Stomach (tissue), 9 donors: ENCODE data around the gene TMEM176B. TPM values are rescaled to one million over a fixed set of nuclear protein-coding genes. Genes with fewer than 3 reads are reported as not detected.
A peak's percentile ranks its signal among the peaks of the same experiment; 100 is the strongest.

Experiments used
- DNase-seq, 2 donors: peaks; one replicate each; pipeline versions ENCODE4 v3.0.0 to v3.0.0-alpha.2; 2013 to 2019
- H3K27ac ChIP-seq, 5 donors: fragments of 200-600 bp in 4 of 5; sonication (generic) in 4 of 5; one replicate each; pipeline ENCODE4 v1.5.1; 2013 to 2019; ENCODE audit warnings: mild to moderate bottlenecking in 1 of 5, moderate library complexity in 1 of 5
- H3K27me3 ChIP-seq, 3 donors: fragments of 200-600 bp; sonication (generic); one replicate each; pipeline ENCODE4 v1.5.1; 2017 to 2019; ENCODE audit warnings: mixed run types in 1 of 3
- H3K36me3 ChIP-seq, 4 donors: fragments of 200-600 bp; sonication (generic); 1 replicate in 3 of 4; 2 replicates in 1 of 4; pipeline ENCODE4 v1.5.1; 2016 to 2019
- H3K4me1 ChIP-seq, 4 donors: fragments of 200-600 bp; sonication (generic); one replicate each; pipeline ENCODE4 v1.5.1; 2016 to 2019
- H3K4me3 ChIP-seq, 4 donors: fragments of 200-600 bp; sonication (generic) in 3 of 4; one replicate each; pipeline ENCODE4 v1.5.1; 2016 to 2019; ENCODE audit warnings: mild to moderate bottlenecking in 1 of 4
- H3K9me3 ChIP-seq, 4 donors: fragments of 200-600 bp; sonication (generic); one replicate each; pipeline ENCODE4 v1.5.1; 2016 to 2019
- CTCF ChIP-seq, 7 experiments: fragments of 450-650 bp in 4 of 7; fragments of 200-600 bp in 3 of 7; sonication (generic) in 3 of 7; IDR thresholded peaks; one replicate each; pipeline ENCODE4 v1.5.1; 2016 to 2019; ENCODE audit warnings: antibody characterized with exemption in 7 of 7, control low read depth in 2 of 7, mild to moderate bottlenecking in 1 of 7
- EP300 ChIP-seq: sonication (generic); formaldehyde crosslinking; IDR thresholded peaks from one replicate; pipeline ENCODE4 v1.6.1; 2017; ENCODE audit warnings: antibody characterized with exemption
- POLR2A ChIP-seq, 4 donors: fragments of 450-650 bp; IDR thresholded peaks; one replicate each; pipeline ENCODE4 v1.6.1; 2016; ENCODE audit warnings: antibody characterized with exemption in 4 of 4, control low read depth in 2 of 4, mild to moderate bottlenecking in 1 of 4, moderate library complexity in 1 of 4
- POLR2AphosphoS5 ChIP-seq, 3 donors: sonication (generic); formaldehyde crosslinking; IDR thresholded peaks; one replicate each; pipeline ENCODE4 v1.6.1; 2016; ENCODE audit warnings: antibody characterized with exemption in 3 of 3
- WGBS, 5 donors: extraction: QIAGEN DNeasy Blood & Tissue Kit in 3 of 5; methylation state at CpG; one replicate each; pipeline versions ENCODE4 v1.1.5 to v1.1.7; 2013 to 2018; 5-methylcytosine and 5-hydroxymethylcytosine counted together
- intact Hi-C: fragments of 100-400 bp; cut with DNase I; formaldehyde crosslinking; loops from one replicate; pipeline ENCODE4 v1.15.1; 2023; ENCODE audit warnings: low total_unique reads
- polyA plus RNA-seq, 3 donors: library from polyadenylated mRNA; stranded (reverse); fragments of 200-250 nt; gene quantifications; one replicate each; pipeline ENCODE4 v1.2.3, GENCODE V29; 2013
- total RNA-seq, 5 donors: library from RNA; depleted of rRNA; stranded (reverse); fragments of >200 nt; gene quantifications; one replicate each; pipeline versions ENCODE4 v1.1.0 to v1.2.3, GENCODE V29; 2014 to 2016
- donor health status: healthy with polysubstance abuse.
- donor health status: Bipolar disorder and iron deficiency.
- donor health status: healthy.

TMEM176B gene
- total and polyA plus RNA-seq, 8 donors, result 29.4 to 157 (median 88.8) TPM

DNA sequence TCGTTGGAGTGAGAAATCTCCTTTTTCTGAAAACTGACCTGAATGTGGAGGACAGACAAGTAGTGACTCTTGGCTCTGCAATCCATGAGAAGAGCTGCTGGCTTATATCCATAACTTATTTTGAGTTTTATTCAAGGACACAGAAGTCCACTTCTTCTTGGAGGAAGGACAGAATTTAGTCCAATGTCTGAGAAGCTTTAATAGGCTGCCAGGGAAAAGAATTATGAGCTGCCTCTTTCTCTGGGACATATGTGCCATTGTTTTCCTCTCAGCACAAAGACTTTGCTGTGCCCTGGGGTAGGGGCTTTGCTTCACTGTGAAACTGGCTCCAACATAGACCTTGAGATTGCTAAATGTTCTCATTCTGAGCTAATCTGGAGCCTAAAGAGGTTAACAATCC lies 31.7 kb upstream of the TMEM176B start:
- no peak overlapping the region for H3K27ac ChIP-seq
- TF ChIP-seq POLR2A (IDR thresholded peaks at IDR 0.05) (no peak), CTCF (IDR thresholded peaks at IDR 0.05) (no peak), EP300 (no peak)
- intact Hi-C loops, result no loop called here

GRCh38 chr7:150830937-150831336 lies 30.8 kb upstream of the TMEM176B start:
- peaks cover 0 to 12% (median 0%) of the 10 kb centered on the region in 3 donors for H3K27me3 ChIP-seq
- DNase-seq, result peak in 1 of 2 donors; percentile 64
- peaks cover 0 to 5% (median 0%) of the 10 kb centered on the region in 4 donors for H3K4me1 ChIP-seq
- H3K4me3 ChIP-seq, result no peak overlapping the region
- no peaks in the 10 kb centered on the region for H3K9me3 ChIP-seq
- no peak for TF ChIP-seq POLR2A (IDR thresholded peaks at IDR 0.05)
- no peak for TF ChIP-seq EP300
- no peak for TF ChIP-seq CTCF (IDR thresholded peaks at IDR 0.05)
- no peak for TF ChIP-seq POLR2AphosphoS5 (IDR thresholded peaks at IDR 0.05)
- intact Hi-C loops, result no loop called here
- H3K36me3 ChIP-seq, result no peaks in the 10 kb centered on the region
- H3K27ac ChIP-seq, result no peak overlapping the region
- 19 to 60% (median 35%) methylated on average over 1 of the region's 1 CpG for WGBS, 5 donors

More for the DNA sequence above, 31.7 kb upstream of the TMEM176B start:
- no peaks in the 10 kb centered on the region for H3K36me3 ChIP-seq
- 56 to 88% (median 65%) methylated on average over 1 of the region's 1 CpG for WGBS, 5 donors
- H3K9me3 ChIP-seq, result no peaks in the 10 kb centered on the region
- no peaks in the 10 kb centered on the region for H3K4me1 ChIP-seq
- peaks cover 0 to 16% (median 0%) of the 10 kb centered on the region in 3 donors for H3K27me3 ChIP-seq
- peak in 1 of 2 donors; percentile 37 for DNase-seq
- H3K4me3 ChIP-seq, result no peak overlapping the region

- Histone ChIP-seq H3K4me1 (peaks cover 0 to 5% (median 0%) of the 10 kb centered on the region in 4 donors), H3K27ac (no peak overlapping the region), H3K36me3 (no peaks in the 10 kb centered on the region), H3K4me3 (no peak overlapping the region), H3K9me3 (no peaks in the 10 kb centered on the region), H3K27me3 (peaks cover 0 to 6% (median 0%) of the 10 kb centered on the region in 3 donors)
- no peak for DNase-seq
- intact Hi-C loops, result no loop called here
- WGBS, 5 donors, result 57 to 91% (median 78%) methylated on average over 1 of the region's 1 CpG
- TF ChIP-seq POLR2A (IDR thresholded peaks at IDR 0.05) (no peak), POLR2AphosphoS5 (IDR thresholded peaks at IDR 0.05) (no peak), EP300 (no peak), CTCF (IDR thresholded peaks at IDR 0.05) (no peak)
Observed at GRCh38 chr7:150829426-150829825, 29.3 kb upstream of the TMEM176B start.

DNA sequence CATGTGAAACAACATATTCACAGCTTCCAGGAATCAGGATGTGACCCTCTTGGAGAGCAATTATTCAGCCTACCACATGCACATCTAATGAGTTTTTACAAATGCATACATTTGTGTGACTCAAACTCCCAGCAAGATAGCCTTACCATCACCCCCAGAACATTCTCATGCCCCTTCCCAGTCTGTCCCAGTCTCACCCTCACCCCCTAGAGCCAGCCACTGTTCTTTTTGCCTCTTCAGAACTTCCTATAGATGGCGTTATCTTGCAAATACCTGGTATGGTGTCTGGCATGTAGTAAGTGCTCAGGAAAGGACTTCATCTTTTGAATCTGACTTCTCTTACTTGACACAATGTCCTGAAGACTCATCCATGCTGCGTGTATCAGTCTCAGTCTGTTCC lies 28.2 kb upstream of the TMEM176B start:
- Histone ChIP-seq H3K4me1 (peaks cover 0 to 5% (median 0%) of the 10 kb centered on the region in 4 donors), H3K27ac (no peak overlapping the region), H3K4me3 (no peak overlapping the region), H3K27me3 (peaks cover 0 to 6% (median 0%) of the 10 kb centered on the region in 3 donors), H3K36me3 (no peaks in the 10 kb centered on the region), H3K9me3 (no peaks in the 10 kb centered on the region)
- intact Hi-C loops, result no loop called here
- WGBS, 5 donors, result 66 to 98% (median 87%) methylated on average over 2 of the region's 2 CpGs
- no peak for TF ChIP-seq POLR2A (IDR thresholded peaks at IDR 0.05)
- DNase-seq, result no peak

DNA sequence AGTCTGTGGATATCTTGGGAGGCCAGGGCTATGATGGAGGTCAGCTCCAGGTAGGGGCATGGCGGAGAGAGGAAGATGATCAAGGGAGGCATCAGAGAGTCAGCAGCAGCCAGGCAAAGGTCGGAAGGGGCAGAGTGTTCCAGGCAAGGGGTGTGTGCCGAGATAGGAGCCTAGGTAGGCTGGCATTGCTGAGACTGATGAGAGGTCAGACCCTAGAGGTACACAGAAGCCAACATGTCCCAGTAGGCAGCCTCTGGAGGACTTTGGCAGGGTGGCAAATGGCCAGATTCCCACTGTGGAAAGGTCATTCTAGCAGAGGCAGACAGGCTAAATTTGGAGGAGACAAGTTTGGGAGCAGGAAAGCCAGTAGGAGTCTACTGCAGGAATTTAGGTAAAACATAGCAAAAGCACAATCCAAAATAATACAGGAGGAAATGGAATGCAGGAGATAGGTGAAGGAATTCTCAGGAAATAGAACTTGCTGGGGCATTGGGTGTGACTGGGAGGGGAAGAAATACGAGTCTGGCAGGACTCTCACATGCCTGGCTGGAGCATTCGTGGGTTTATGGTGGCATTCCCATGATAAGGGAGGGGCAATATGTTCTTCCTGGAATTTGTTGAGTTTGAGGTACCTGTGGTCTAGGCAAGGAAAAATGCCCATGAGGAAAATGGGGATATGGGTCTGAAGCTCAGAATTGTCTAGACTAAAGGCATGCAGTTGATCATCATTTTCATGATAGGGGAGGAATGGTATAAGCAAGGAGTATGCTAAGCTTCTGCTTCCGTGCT lies 26.1 kb upstream of the TMEM176B start:
- no peaks in the 10 kb centered on the region for H3K9me3 ChIP-seq
- H3K4me1 ChIP-seq, result peaks cover 0 to 5% (median 0%) of the 10 kb centered on the region in 4 donors
- no peak for TF ChIP-seq CTCF (IDR thresholded peaks at IDR 0.05)
- no peak for TF ChIP-seq POLR2AphosphoS5 (IDR thresholded peaks at IDR 0.05)
- no peak for TF ChIP-seq EP300
- no peak for TF ChIP-seq POLR2A (IDR thresholded peaks at IDR 0.05)
- intact Hi-C loops, result no loop called here
- DNase-seq, result no peak
- H3K27ac ChIP-seq, result no peak overlapping the region
- no peaks in the 10 kb centered on the region for H3K27me3 ChIP-seq
- H3K4me3 ChIP-seq, result no peak overlapping the region
- 59 to 68% (median 62%) methylated on average over 6 of the region's 6 CpGs for WGBS, 5 donors
- H3K36me3 ChIP-seq, result no peaks in the 10 kb centered on the region
